Fibroblast of the conjunctiva (primary cell): ENCODE measurements around the gene RUNX2.
"Not testable (repeated sequence)": the region's sequence is repeated elsewhere in the genome, so short reads cannot be mapped to it uniquely, and the experiment has no call there.

Source experiments
- DNase-seq: peaks from one replicate; pipeline ENCODE4 v3.0.0-alpha.2; 2010; ENCODE audit warnings: low read depth

RUNX2 gene

GRCh38 chr6:45556828-45557227, 228.7 kb downstream of the RUNX2 start:
- no peak for DNase-seq

- DNase-seq = no peak
Measured at GRCh38 chr6:45557454-45557853, 229.3 kb downstream of the RUNX2 start.

- DNase-seq = no peak
Measured at GRCh38 chr6:45558858-45559257, 230.7 kb downstream of the RUNX2 start.

- DNase-seq = not testable (repeated sequence)
Measured at GRCh38 chr6:45560321-45560820, 232.2 kb downstream of the RUNX2 start.

DNA sequence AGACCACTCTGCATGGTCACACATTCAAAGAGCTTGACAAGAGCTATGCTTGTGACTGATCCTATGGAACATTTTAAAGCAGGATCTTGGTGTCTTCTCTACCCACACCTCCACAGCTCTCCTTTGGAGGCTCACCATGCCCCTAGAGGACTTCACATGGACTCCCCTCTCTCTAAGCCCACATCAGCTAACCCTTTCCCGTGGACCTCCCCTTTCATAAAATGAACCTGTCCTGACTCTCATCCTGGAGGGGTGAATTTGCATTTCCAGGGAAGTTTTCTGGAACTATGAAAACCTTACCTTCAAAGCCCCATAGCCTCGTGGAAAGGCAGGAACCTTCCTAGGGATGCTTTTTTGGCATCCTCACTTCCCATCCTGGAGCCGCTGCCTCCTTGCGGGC, 234.0 kb downstream of the RUNX2 start:
- DNase-seq = no peak

GRCh38 chr6:45563041-45563440, 234.9 kb downstream of the RUNX2 start:
- no peak for DNase-seq

- no peak for DNase-seq
Measured at GRCh38 chr6:45563844-45564243, 235.7 kb downstream of the RUNX2 start.

DNA sequence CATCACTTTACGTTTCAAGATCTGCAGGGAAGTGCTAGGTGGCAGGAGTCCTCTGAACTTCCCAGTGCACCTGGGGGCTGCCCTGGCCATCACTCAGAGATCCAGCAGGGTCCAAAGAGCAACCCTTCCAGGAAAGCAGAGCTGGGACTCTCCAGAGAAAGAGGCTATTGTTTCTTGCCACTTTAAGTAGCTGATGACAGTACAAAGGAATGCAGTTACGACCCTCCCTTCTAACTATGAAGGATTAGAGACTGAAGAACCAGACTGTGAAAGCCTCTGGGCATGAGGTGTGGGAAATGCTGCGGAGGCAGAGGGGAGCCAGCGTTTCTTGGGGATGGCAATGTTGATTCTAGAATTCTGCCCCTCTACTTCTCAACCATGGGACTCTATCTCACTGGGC, 238.8 kb downstream of the RUNX2 start:
- DNase-seq = no peak

- DNase-seq = no peak
Measured at GRCh38 chr6:45567879-45568278, 239.7 kb downstream of the RUNX2 start.

GRCh38 chr6:45568626-45569025, 240.5 kb downstream of the RUNX2 start:
- no peak for DNase-seq

GRCh38 chr6:45569210-45569945, 241.2 kb downstream of the RUNX2 start:
- no peak for DNase-seq

DNA sequence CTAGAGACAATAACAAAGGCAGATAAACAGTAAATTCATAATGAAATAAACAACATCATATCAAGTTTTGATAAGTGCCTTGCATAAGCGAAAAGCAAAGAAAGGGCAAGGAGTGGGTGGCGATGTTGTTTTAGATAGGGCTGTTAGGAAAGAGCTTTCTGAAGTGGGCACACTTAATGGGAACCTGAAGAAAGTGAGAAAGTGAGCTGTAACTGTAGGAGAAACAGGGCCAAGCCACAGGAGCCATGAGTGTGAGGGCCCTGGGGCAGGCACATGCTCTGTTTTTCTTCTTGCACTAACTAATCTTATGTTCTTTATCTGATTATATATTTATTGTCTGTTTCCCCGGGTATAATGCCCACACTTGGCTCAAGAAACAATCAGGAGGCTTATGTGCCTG, 243.0 kb downstream of the RUNX2 start:
- DNase-seq = no peak

GRCh38 chr6:45572833-45573232, 244.7 kb downstream of the RUNX2 start:
- no peak for DNase-seq

- DNase-seq = no peak
Measured at GRCh38 chr6:45574014-45574461, 245.9 kb downstream of the RUNX2 start.

GRCh38 chr6:45574885-45575284, 246.8 kb downstream of the RUNX2 start:
- no peak for DNase-seq

DNA sequence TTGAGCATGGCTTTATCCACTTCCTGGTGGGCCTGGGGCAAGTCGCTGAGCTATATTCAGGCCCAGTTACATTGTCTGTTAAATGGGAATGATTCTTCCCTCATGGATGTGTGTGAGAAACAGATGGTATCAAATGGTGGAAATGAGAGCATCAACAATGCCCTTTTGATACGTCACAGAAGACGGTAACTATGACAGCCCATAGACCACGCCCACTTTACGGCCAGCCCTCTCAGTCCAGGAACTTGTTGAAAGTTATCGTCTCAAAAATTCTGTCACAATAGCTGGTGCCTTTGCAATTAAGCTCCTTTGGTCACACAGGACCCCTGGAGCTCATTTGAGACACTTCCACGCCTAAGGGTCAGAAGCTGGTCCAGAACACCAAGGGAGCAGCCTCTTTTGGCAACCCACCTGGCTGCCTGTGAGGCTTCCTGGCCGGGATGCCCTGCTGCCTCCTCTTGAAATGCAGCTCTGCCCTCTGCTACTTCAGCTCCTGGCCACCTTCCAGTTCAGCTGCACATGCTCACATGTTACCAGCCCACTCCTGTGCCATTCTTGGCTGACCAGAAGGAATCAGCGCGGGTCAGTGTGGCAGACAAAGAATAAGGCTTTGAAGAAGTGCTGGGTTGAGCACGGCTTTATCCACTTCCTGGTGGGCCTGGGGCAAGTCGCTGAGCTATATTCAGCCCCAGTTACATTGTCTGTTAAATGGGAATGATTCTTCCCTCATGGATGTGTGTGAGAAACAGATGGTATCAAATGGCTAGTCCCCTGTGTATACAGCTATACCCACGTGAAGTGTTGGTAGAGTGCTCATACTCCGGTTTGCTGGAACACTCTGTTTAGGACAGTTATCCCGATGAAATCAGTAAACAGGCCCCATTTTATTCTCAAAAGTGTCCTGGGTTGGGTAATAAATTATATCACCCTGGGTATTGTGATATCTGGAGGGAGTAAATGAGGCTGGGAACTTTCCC, 248.8 kb downstream of the RUNX2 start:
- no peak for DNase-seq

GRCh38 chr6:45577836-45578504, 249.8 kb downstream of the RUNX2 start:
- DNase-seq = no peak

- DNase-seq = no peak
Measured at GRCh38 chr6:45584127-45584526, 256.0 kb downstream of the RUNX2 start.

GRCh38 chr6:45586216-45587171, 258.4 kb downstream of the RUNX2 start:
- DNase-seq = no peak

GRCh38 chr6:45587229-45588060, 259.3 kb downstream of the RUNX2 start:
- no peak for DNase-seq
